WTC11 (cell line): ENCODE measurements around the gene TRMU. TPM values are rescaled to one million over a fixed set of nuclear protein-coding genes. Genes with fewer than 3 reads are reported as not detected.

Experiments
- ATAC-seq: fragments of 200-7000 bp; cut with Tn5 transposase; 2 replicates; pipeline ENCODE4 v1.10.0; 2021; ENCODE audit warnings: mild to moderate bottlenecking, moderate library complexity
- CTCF ChIA-PET: fragments of 300-600 bp; sonication (Branson Sonifier 250); formaldehyde crosslinking; loops from one replicate; lab custom pipeline; 2021; ENCODE audit warnings: antibody characterized with exemption; lab: Charles Lee
- POLR2A ChIA-PET: fragments of 350-600 bp; sonication (Branson Sonifier 250); formaldehyde crosslinking; loops from one replicate; lab custom pipeline; 2021; ENCODE audit warnings: antibody characterized with exemption; lab: Charles Lee
- DNase-seq: peaks from one replicate; pipeline ENCODE4 v3.0.0; 2021; ENCODE audit warnings: low spot score
- H3K27ac Mint-ChIP-seq: 2 replicates; pipeline ENCODE4 v1.8.0; 2021; ENCODE audit warnings: mixed read lengths
- H3K27me3 Mint-ChIP-seq: 2 replicates; pipeline ENCODE4 v1.8.0; 2021; ENCODE audit warnings: low read depth, mild to moderate bottlenecking, moderate library complexity, mixed read lengths
- H3K36me3 Mint-ChIP-seq: 2 replicates; pipeline ENCODE4 v1.8.0; 2021; ENCODE audit warnings: mixed read lengths
- H3K4me1 Mint-ChIP-seq: 2 replicates; pipeline ENCODE4 v1.8.0; 2022; ENCODE audit warnings: mixed read lengths
- H3K4me3 Mint-ChIP-seq: 2 replicates; pipeline ENCODE4 v1.8.0; 2021; ENCODE audit warnings: mild to moderate bottlenecking, moderate library complexity, mixed read lengths
- H3K9me3 Mint-ChIP-seq: 2 replicates; pipeline ENCODE4 v1.8.0; 2021; ENCODE audit warnings: mixed read lengths
- ATF2 ChIP-seq: sonication (generic); formaldehyde crosslinking; IDR thresholded peaks from 2 replicates; pipeline ENCODE4 v1.8.1; 2022; ENCODE audit warnings: low read depth, missing genetic modification reagents, borderline replicate concordance
- CREB1 ChIP-seq: sonication (generic); formaldehyde crosslinking; IDR thresholded peaks from 2 replicates; pipeline ENCODE4 v1.8.0; 2023; ENCODE audit warnings: mild to moderate bottlenecking, missing genetic modification reagents
- CTCF ChIP-seq: fragments of 200-600 bp; IDR thresholded peaks from 2 replicates; pipeline ENCODE4 v1.8.0; 2022; ENCODE audit warnings: antibody characterized with exemption
- E2F1 ChIP-seq: sonication (generic); formaldehyde crosslinking; IDR thresholded peaks from 2 replicates; pipeline ENCODE4 v1.8.0; 2022; ENCODE audit warnings: mild to moderate bottlenecking, missing genetic modification reagents
- ELF4 ChIP-seq: sonication (generic); formaldehyde crosslinking; IDR thresholded peaks from 2 replicates; pipeline ENCODE4 v1.8.1; 2022; ENCODE audit warnings: low read depth, mild to moderate bottlenecking, moderate library complexity, missing genetic modification reagents
- FOXP4 ChIP-seq: sonication (generic); formaldehyde crosslinking; IDR thresholded peaks from 2 replicates; pipeline ENCODE4 v1.8.0; 2022; ENCODE audit warnings: mild to moderate bottlenecking, missing genetic modification reagents
- IRF1 ChIP-seq: sonication (generic); formaldehyde crosslinking; IDR thresholded peaks from 2 replicates; pipeline ENCODE4 v1.8.0; 2023; ENCODE audit warnings: missing genetic modification reagents
- MAX ChIP-seq: sonication (generic); formaldehyde crosslinking; IDR thresholded peaks from 2 replicates; pipeline ENCODE4 v1.8.0; 2022; ENCODE audit warnings: mild to moderate bottlenecking, missing genetic modification reagents
- NR3C1 ChIP-seq: sonication (generic); formaldehyde crosslinking; conservative IDR thresholded peaks from 2 replicates; pipeline ENCODE4 v1.8.1; 2023; ENCODE audit warnings: low read depth, mild to moderate bottlenecking, missing genetic modification reagents
- SMAD4 ChIP-seq: sonication (generic); formaldehyde crosslinking; IDR thresholded peaks from 2 replicates; pipeline ENCODE4 v1.8.0; 2022; ENCODE audit warnings: mild to moderate bottlenecking, missing genetic modification reagents
- USF2 ChIP-seq: sonication (generic); formaldehyde crosslinking; IDR thresholded peaks from 2 replicates; pipeline ENCODE4 v1.8.1; 2023; ENCODE audit warnings: mild to moderate bottlenecking, missing genetic modification reagents, moderate library complexity
- ZNF416 ChIP-seq: fragments of 250-450 bp; sonication (Bioruptor Pico); IDR thresholded peaks from 2 replicates; pipeline ENCODE4 v1.9.0; 2021; ENCODE audit warnings: mild to moderate bottlenecking, inconsistent platforms
- ZNF423 ChIP-seq: fragments of 250-450 bp; sonication (Bioruptor Pico); IDR thresholded peaks from 2 replicates; pipeline ENCODE4 v2.1.2; 2022; ENCODE audit warnings: mild to moderate bottlenecking, moderate library complexity
- ZNF425 ChIP-seq: fragments of 250-450 bp; sonication (Bioruptor Pico); conservative IDR thresholded peaks from 2 replicates; pipeline ENCODE4 v1.9.0; 2021; ENCODE audit warnings: mild to moderate bottlenecking
- ZSCAN18 ChIP-seq: fragments of 250-450 bp; sonication (Bioruptor Pico); IDR thresholded peaks from 2 replicates; pipeline ENCODE4 v2.1.2; 2022; ENCODE audit warnings: mild to moderate bottlenecking, moderate library complexity
- total RNA-seq: library from RNA; stranded (reverse); gene quantifications from 3 replicates; pipeline ENCODE4 v1.2.3, GENCODE V29; 2021

The TRMU gene
- total RNA-seq, 1 experiment from 2014 or later, result 103 TPM

- TF ChIP-seq ZNF425 (CRISPR knock-in tag) (no peak), USF2 (CRISPR knock-in tag) (no peak), ZSCAN18 (no peak), FOXP4 (no peak), E2F1 (no peak), IRF1 (CRISPR knock-in tag) (no peak), ZNF416 (CRISPR knock-in tag) (no peak)
These were observed 28.3 kb downstream of the TRMU start (continued) for GRCh38 chr22:46363611-46364321.

- ChIA-PET POLR2A (no interaction called here), CTCF (interaction anchor here (2.1 kb wide), 1 partner anchor 177 kb away, joined by 8 read pairs; no protein-coding TSS in a partner anchor)
- Mint-ChIP-seq H3K36me3 (peaks cover 14% of the 10 kb centered on the region), H3K27me3 (no peaks in the 10 kb centered on the region), H3K27ac (no peak overlapping the region), H3K9me3 (peaks cover 7% of the 10 kb centered on the region; the same call in 1 of the 2 replicates), H3K4me3 (no peak overlapping the region), H3K4me1 (peaks cover 6% of the 10 kb centered on the region; the same call in 1 of the 2 replicates)
- no peak for ATAC-seq
- no peak for DNase-seq
- TF ChIP-seq NR3C1 (CRISPR knock-in tag) (no peak), MAX (no peak), ELF4 (CRISPR knock-in tag) (no peak), ZSCAN18 (no peak), IRF1 (CRISPR knock-in tag) (no peak), ZNF423 (no peak), CREB1 (CRISPR knock-in tag) (no peak), ATF2 (CRISPR knock-in tag) (no peak), SMAD4 (CRISPR knock-in tag) (no peak), CTCF (no peak)
These were observed 29.0 kb downstream of the TRMU start for GRCh38 chr22:46364341-46365165.
